Suprapubic skin (tissue), 3 donors: ENCODE results near the gene BNC2.

Source experiments
- CTCF ChIP-seq, 2 donors: fragments of 200-600 bp in 1 of 2; fragments of 450-650 bp in 1 of 2; sonication (generic) in 1 of 2; IDR thresholded peaks; one replicate each; pipeline ENCODE4 v1.5.1; 2016 to 2019; ENCODE audit warnings: antibody characterized with exemption in 2 of 2, mild to moderate bottlenecking in 1 of 2, moderate library complexity in 1 of 2
- POLR2A ChIP-seq, 2 donors: fragments of 450-650 bp; IDR thresholded peaks; one replicate each; pipeline ENCODE4 v1.6.1; 2017; ENCODE audit warnings: antibody characterized with exemption in 2 of 2, mild to moderate bottlenecking in 2 of 2, moderate library complexity in 2 of 2

- TF ChIP-seq CTCF (IDR thresholded peaks at IDR 0.05): no peak
- no peak for TF ChIP-seq POLR2A (IDR thresholded peaks at IDR 0.05)
Observed at GRCh38 chr9:16883586-16883985, 13.1 kb upstream of the BNC2 start.
